Glomerular endothelial cell (primary cell): ENCODE measurements around the gene CCDC88B. TPM values are rescaled to one million over a fixed set of nuclear protein-coding genes. Genes with fewer than 3 reads are reported as not detected.
"Not testable (repeated sequence)": the region's sequence is repeated elsewhere in the genome, so short reads cannot be mapped to it uniquely, and the experiment has no call there.

Experiments used
- DNase-seq: peaks from one replicate; pipeline ENCODE4 v3.0.0-alpha.2; 2011; ENCODE audit warnings: low read depth, low spot score; ENCODE audit errors: extremely low read depth
- total RNA-seq: library from RNA; depleted of rRNA; stranded (reverse); fragments of >200 nt; gene quantifications from 2 replicates; pipeline ENCODE4 v1.2.3, GENCODE V29; 2015

The CCDC88B gene
- total RNA-seq, 1 donor from 2014 or later, result 3.2 TPM

DNA sequence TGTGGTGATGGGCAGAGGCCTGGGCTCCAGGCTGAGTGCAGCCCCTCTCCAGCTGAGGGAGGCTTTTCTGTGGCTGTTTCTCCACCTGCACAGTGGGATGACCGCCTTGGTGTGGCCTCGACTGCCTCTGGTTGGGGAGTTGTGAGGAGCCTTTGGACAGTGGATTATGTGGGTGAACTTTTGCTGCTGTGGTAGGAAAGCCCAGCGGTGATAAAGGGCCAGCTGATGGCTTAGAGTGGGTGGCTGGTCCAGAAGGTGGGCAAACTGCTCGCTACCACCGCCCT is 36.0 kb upstream of the CCDC88B start:
- no peak for DNase-seq

DNA sequence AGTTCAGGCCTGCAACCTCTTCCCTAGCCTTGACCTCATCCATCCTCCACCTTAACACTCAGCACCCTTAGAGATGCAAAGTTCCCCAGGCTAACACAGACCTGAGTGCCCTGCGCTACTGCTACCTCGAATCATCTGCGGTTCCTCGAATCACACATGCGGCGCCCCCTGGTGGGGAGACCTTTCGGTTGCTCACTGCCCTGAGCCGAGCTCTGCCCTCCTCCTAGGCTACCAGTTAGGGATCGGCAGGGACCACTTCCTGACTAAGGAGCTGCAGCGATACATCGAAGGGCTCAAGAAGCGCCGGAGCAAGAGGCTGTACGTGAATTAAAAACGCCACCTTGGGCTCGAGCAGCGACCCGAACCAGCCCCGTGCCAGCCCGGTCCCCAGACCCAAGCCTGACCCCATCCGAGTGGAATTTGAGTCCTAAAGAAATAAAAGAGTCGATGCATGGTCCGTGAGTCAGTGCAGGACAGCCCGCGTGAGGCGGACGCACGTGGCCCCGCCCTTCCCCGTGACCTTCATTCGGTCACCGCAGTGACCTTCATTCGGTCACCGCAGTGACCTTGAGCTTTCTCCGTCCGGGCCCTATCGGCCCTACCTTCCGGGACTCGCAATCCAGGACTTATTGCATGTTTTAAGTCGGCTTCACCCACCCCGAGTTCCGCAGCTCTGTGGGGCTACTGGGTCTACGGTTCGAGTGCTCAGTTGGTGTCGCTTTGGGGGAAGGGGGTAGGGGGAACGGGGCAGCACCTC is 35.5 kb upstream of the CCDC88B start:
- DNase-seq, result peak; percentile 68

DNA sequence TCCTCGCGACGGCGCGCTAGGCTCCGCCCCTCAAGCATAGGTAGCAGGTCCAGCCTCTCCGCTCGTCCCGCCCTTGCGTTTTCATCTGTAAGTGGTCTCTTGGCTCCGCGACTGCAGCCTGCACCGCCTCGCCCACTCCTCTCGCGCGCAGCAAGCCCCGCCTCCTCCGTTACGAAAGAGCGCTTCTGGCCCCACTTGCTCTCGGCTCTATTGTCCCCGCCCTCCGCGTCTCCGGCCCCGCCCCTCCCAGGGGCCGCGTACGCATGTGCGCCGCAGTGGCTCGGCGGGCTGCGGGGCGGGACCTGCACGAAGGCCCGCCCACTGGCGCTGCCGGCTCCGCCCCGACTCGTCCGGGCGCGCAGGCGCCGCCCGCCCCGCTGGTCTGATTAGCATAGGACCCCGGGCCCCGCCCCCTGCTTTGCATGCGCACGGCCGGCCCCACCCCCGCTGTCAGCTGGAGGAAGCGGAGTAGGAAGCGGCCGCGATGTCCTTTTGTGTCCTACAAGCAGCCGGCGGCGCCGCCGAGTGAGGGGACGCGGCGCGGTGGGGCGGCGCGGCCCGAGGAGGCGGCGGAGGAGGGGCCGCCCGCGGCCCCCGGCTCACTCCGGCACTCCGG is 34.8 kb upstream of the CCDC88B start, which contains the start of gene ESRRA:
Gene ESRRA (plus strand): TSS at position 450 of the 616 bp plus-strand sequence. CDS start 1,656 bp downstream, outside the sequence.
- DNase-seq, result no peak

DNA sequence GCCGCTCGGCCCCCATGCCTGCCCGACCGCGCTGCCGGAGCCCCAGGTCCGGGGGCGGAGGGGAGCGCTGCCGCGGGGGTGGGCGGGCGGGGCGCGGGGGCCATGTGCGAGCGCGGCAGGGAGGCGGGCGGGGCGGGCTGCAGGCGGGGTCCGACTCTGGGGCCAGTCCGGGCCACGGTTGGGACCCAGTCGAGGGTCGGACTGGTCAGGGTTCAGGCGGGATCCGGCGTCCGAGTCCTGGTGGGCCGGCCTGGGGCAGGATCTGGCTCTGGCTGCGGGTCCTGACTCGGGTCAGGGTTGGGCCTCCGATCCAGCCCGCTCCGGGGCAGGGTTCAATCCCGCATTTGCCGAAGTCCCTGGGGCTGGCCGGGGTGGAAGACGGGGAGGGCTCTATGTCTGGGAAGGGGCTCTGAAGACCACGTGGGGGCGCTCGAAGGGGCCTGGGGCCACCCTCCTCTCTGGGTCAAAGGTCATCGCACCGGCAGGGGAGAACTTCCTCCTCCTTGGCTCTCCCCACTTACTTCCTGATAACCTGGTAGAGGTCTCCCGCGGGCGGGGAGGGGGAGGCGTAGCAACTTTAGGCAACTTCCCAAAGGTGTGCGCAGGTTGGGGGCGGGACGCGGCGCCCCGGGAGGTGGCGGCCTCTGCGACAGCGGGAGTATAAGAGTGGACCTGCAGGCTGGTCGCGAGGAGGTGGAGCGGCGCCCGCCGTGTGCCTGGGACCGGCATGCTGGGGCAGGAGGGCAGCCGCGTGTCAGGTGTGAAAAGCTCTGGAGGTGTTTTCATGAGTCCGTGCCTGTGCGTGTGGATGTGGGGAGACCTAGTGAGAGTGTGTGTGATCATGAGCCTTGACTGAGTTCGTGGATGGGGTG is 34.1 kb upstream of the CCDC88B start:
- DNase-seq, result no peak

DNA sequence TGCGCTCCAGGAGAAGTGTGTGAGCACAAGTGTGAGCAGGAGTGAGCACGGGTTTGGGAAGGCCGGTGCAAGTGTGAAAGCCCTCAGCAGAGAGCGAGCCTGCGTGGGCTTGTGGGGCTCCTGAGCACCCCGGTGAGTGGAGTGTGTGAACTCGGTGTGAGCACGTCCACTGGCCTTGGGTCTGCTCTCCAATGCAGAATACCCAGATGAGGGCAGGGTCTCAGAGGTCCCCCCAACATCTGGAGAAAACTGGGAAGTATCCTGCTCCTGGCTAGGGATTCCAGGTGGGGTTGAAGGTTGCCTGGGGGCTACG is 33.5 kb upstream of the CCDC88B start:
- no peak for DNase-seq

DNA sequence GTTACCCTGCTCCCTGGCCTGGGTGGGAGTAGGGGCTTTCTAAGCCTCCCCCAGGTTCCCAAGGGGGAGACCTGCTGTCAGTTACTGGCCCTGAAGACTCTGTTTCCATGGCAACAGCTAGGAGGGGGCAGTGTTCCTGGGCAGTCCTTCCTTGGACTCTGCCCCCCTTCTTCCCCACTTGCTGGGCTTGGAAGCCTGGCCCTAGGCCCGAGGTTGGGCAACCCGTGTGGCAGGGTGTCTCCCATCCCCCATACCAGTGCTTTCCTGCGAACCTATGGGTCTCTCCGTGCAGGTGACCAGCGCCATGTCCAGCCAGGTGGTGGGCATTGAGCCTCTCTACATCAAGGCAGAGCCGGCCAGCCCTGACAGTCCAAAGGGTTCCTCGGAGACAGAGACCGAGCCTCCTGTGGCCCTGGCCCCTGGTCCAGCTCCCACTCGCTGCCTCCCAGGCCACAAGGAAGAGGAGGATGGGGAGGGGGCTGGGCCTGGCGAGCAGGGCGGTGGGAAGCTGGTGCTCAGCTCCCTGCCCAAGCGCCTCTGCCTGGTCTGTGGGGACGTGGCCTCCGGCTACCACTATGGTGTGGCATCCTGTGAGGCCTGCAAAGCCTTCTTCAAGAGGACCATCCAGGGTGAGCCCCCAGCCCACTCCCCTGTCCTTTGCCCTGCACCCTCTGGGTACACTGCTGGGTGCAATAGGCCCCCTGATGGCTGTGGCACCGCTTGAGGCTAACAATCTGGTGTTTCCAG is 33.0 kb upstream of the CCDC88B start:
- DNase-seq, result no peak

DNA sequence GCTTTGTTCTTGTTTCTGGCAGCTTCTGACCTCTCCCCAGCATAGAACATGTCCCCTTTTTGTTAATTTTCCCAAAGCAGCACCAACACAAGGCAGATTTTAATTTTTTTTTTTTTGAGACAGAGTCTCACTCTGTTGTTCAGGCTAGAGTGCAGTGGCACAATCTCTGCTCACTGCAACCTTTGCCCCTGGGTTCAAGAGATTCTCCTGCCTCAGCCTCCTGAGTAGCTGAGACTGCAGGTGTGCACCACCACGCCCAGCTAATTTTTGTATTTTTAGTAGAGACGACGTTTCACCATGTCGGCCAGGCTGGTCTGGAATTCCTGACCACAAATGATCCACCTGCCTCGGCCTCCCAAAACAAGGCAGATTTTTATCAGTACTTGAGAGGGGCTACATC is 32.2 kb upstream of the CCDC88B start:
- not testable (repeated sequence) for DNase-seq

DNA sequence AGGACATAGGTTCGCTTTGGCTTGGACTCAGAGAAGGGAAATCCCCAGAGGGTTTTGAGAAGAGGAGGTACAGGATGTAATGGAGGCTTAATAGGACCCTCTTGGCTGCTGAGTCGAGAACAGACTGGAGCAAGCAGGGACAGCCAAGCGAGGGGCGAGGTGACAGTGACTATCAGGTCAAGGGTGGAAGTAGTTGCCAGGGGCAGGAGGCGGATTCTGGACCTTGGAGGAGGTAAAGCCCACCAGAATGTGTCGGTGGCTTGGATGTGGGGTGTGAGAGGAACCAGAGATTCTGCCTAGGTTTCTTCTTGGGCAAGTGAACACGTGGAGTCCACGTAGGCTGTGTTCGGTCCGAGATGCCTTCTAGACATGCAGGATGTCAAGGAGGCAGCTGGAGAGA is 27.1 kb upstream of the CCDC88B start:
- no peak for DNase-seq

DNA sequence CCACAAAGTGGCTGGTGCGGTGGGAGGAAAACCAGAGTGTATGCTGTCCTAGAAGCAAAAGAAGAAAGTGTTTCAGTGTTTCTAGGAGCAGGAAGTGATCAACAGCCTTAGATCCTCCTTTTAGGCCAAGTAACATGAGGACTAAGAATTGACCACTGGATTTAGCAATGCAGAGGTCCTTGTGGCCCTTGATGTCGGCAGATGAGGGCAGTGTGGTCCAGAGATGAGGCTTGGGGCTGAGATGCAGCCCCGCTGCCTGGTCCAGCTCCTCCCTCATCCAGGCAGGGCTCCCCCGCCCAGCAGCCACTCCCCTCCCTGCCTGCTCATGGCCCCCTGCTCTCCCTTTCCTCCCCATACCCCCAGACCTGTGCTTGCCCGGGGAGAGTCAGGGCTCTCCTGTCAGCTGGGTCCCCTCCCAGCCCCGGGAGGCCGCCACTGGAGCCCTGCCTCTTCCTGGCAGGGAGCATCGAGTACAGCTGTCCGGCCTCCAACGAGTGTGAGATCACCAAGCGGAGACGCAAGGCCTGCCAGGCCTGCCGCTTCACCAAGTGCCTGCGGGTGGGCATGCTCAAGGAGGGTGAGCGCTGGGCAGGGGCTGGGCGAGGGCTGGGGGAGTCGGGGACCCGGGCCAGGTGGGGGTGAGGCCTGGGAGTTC is 26.4 kb upstream of the CCDC88B start:
- no peak for DNase-seq

DNA sequence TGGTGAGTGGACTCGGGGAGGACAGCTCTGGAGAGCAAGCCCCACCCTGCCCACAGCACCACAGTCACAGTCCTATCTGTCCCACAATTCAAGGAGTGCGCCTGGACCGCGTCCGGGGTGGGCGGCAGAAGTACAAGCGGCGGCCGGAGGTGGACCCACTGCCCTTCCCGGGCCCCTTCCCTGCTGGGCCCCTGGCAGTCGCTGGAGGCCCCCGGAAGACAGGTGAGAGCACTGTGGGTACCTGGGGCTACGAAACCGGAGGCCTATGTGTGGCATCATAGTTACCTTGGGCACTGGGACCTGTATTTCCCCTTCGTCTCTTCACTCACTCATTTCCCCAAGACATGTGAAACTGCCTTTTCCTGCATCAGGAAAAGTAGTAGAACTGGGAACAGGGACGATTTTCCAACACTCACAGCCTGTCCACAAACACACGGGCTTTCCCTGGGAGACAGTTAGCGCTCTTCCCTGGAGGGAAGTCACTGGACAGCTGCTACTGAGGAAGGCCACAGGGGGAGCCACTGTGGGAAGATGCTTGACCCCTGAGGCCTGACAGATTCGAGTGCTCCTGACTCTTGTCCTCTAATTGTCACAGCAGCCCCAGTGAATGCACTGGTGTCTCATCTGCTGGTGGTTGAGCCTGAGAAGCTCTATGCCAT is 25.7 kb upstream of the CCDC88B start:
- DNase-seq, result no peak

DNA sequence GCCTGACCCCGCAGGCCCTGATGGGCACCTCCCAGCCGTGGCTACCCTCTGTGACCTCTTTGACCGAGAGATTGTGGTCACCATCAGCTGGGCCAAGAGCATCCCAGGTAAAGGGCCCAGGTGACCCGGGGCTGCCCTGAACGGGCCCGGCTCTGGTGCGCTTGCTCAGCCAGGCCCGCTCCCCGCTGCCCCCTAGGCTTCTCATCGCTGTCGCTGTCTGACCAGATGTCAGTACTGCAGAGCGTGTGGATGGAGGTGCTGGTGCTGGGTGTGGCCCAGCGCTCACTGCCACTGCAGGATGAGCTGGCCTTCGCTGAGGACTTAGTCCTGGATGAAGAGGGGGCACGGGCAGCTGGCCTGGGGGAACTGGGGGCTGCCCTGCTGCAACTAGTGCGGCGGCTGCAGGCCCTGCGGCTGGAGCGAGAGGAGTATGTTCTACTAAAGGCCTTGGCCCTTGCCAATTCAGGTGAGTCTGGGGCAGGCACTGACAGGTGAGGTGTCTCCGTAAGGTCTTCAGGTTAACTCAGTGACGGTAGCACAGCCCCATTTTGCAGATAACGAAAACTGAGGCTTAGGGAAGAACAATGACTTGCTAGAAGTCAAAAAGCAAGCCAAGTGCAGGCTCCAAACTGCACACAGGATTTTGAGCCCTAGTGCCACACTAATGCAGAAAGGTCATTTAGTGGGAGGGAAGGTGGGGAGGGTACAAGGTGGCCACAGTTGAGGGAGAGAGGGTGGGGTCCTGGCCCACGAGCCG is 25.0 kb upstream of the CCDC88B start:
- DNase-seq, result no peak

DNA sequence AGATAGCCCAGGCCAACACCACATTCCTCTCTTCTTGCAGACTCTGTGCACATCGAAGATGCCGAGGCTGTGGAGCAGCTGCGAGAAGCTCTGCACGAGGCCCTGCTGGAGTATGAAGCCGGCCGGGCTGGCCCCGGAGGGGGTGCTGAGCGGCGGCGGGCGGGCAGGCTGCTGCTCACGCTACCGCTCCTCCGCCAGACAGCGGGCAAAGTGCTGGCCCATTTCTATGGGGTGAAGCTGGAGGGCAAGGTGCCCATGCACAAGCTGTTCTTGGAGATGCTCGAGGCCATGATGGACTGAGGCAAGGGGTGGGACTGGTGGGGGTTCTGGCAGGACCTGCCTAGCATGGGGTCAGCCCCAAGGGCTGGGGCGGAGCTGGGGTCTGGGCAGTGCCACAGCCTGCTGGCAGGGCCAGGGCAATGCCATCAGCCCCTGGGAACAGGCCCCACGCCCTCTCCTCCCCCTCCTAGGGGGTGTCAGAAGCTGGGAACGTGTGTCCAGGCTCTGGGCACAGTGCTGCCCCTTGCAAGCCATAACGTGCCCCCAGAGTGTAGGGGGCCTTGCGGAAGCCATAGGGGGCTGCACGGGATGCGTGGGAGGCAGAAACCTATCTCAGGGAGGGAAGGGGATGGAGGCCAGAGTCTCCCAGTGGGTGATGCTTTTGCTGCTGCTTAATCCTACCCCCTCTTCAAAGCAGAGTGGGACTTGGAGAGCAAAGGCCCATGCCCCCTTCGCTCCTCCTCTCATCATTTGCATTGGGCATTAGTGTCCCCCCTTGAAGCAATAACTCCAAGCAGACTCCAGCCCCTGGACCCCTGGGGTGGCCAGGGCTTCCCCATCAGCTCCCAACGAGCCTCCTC is 24.1 kb upstream of the CCDC88B start:
- not testable (repeated sequence) for DNase-seq

DNA sequence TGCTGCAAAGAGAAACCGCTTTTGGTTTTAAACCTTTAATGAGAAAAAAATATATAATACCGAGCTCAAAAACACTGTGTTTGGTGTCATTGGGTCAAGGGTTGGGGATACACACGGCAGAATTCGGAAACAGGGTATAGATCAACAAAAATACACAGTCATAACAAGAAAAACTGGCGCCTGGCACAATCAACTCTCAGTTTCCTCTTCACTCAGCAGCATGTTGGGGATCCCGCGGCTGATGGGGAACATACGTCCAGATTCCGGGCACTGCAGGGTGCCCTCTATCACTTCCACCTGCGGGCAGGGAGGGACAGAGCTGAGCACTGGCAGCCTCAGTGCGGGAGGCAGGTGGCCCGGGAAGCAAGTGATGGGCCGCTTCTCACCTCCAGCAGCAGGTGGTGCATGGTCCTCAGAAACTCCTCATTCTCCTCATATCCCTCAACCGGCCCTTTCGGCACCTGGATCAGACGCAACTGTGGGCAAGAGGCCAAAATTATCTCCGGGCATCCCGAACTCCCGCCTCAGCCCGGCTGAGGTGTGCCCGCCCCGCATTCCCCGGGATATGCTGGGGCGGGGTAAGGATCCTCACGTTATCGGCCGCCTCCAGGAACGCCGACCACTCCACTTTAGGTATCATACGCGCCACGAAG is 23.2 kb upstream of the CCDC88B start:
- DNase-seq, result no peak

DNA sequence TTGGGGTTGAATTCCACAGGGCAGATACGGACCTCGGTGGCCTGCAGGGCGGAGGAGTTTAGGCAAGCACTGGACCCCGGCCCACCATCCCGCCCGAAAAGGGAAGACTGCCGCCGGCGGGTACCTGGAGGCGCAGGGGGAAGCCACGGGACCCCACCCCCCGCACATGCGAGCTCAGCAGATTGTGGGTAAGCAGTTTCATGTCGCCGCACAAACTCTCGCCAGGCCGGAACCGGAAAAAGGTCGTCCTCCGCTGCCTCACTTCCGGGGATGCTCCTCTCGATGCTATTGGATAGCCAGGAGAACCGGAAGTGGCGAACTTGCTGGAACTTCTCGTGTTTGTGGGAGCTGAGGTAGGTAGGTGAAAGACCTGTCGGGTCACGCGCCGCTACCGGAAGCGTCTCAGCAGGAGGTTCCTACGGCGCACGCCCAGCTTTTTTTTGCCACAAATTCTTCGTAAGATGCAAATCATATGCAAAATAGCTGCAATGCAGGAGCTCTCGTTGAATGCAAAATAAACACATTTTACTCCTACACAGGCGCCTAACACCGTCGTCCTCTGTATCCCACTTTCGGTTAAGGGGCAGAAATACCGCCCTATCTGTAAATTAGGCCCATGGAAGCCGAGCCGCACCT is 22.6 kb upstream of the CCDC88B start, which contains the start of gene TRMT112:
Gene TRMT112 (minus strand): TSS at position 235 of the 636 bp plus-strand sequence. CDS start 33 bp downstream, at position 202.
- peak; percentile 77 for DNase-seq

DNA sequence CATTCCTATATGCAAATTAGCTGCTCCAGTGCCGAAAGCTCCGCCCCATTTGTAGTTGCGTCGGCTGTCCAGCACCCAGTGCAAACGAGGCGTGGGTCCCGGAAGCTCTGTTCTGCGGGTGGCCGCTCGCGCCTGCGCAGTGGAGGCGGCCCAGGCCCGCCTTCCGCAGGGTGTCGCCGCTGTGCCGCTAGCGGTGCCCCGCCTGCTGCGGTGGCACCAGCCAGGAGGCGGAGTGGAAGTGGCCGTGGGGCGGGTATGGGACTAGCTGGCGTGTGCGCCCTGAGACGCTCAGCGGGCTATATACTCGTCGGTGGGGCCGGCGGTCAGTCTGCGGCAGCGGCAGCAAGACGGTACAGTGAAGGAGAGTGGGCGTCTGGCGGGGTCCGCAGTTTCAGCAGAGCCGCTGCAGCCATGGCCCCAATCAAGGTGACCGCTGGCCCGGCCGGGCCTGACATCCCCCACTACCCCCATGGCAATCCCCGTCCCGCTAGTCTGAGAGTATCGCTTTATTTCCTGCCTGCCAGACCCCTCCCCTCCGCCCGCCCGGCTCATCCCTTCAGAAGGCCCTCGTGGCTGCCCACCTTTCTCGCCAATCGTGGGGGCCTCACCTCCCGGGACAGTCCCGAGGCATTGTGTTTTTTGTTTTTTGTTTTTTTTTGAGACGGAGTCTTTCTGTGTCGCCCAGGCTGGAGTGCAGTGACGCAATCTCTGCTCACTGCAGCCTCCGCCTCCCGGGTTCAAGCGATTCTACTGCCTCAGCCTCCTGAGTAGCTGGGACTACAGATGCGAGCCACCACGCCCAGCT is 21.8 kb upstream of the CCDC88B start, which contains the start of gene PRDX5:
Gene PRDX5 (plus strand): TSS at position 161 of the 805 bp plus-strand sequence. CDS start 95 bp downstream, at position 256.
- peak; percentile 61 for DNase-seq
